ENCODE results near the gene TOLLIP.

Gene TOLLIP

GRCh38 chr11:1272531-1272930 is 36.9 kb downstream of the TOLLIP start:
- ChIA-PET CTCF (no interaction called here), POLR2A (no interaction called here)
- TF ChIP-seq ZNF384 (IDR thresholded peaks at IDR 0.05) (no peak), PKNOX1 (IDR thresholded peaks at IDR 0.05) (no peak), SP1 (IDR thresholded peaks at IDR 0.05) (no peak), CTBP1 (IDR thresholded peaks at IDR 0.05; ENCODE audit: borderline replicate concordance) (no peak)
- no peak for DNase-seq (ENCODE audit: extremely low spot score)

GRCh38 chr11:1271927-1272326 is 37.5 kb downstream of the TOLLIP start:
- ChIA-PET CTCF (no interaction called here), POLR2A (no interaction called here)
- TF ChIP-seq SUZ12 (IDR thresholded peaks at IDR 0.05), result no peak
- TF ChIP-seq HDGF (IDR thresholded peaks at IDR 0.05; ENCODE audit: borderline replicate concordance), result no peak
- no peak for TF ChIP-seq ELF4 (IDR thresholded peaks at IDR 0.05)
- TF ChIP-seq ARNT (IDR thresholded peaks at IDR 0.05), result no peak
- no peak for DNase-seq (ENCODE audit: extremely low spot score)

GRCh38 chr11:1271406-1271805 is 38.0 kb downstream of the TOLLIP start:
- ChIA-PET POLR2A (interaction anchor here (1.6 kb wide), 1 partner anchor 9 kb away, joined by 4 read pairs; no protein-coding TSS in a partner anchor), CTCF (no interaction called here)

GRCh38 chr11:1271002-1271401 is 38.4 kb downstream of the TOLLIP start:
- peak; percentile 28 for DNase-seq (ENCODE audit: extremely low spot score)
- CTCF ChIA-PET, result no interaction called here

More at GRCh38 chr11:1271406-1271805, 38.0 kb downstream of the TOLLIP start:
- no peak for DNase-seq (ENCODE audit: extremely low spot score)
- TF ChIP-seq TARDBP (IDR thresholded peaks at IDR 0.05) (no peak), FOXM1 (IDR thresholded peaks at IDR 0.05; ENCODE audit: borderline replicate concordance) (no peak), ZNF384 (IDR thresholded peaks at IDR 0.05) (no peak), BHLHE40 (IDR thresholded peaks at IDR 0.05; ENCODE audit: borderline replicate concordance) (no peak), FOXK2 (IDR thresholded peaks at IDR 0.05) (no peak), CTBP1 (IDR thresholded peaks at IDR 0.05; ENCODE audit: borderline replicate concordance) (no peak), FOXA1 (IDR thresholded peaks at IDR 0.05) (no peak), ELF4 (IDR thresholded peaks at IDR 0.05) (no peak), PKNOX1 (IDR thresholded peaks at IDR 0.05) (no peak), NFRKB (IDR thresholded peaks at IDR 0.05) (no peak), ARNT (IDR thresholded peaks at IDR 0.05) (no peak), LEF1 (IDR thresholded peaks at IDR 0.05; ENCODE audit: borderline replicate concordance) (no peak), L3MBTL2 (conservative IDR thresholded peaks at IDR 0.05) (no peak)

GRCh38 chr11:1270476-1270875 is 39.0 kb downstream of the TOLLIP start:
- TF ChIP-seq HDGF (IDR thresholded peaks at IDR 0.05; ENCODE audit: borderline replicate concordance), result no peak
- TF ChIP-seq L3MBTL2 (conservative IDR thresholded peaks at IDR 0.05), result no peak
- no peak for TF ChIP-seq LEF1 (IDR thresholded peaks at IDR 0.05; ENCODE audit: borderline replicate concordance)
- TF ChIP-seq TARDBP (IDR thresholded peaks at IDR 0.05), result no peak
- TF ChIP-seq FOXK2 (IDR thresholded peaks at IDR 0.05), result no peak
- no peak for TF ChIP-seq ARNT (IDR thresholded peaks at IDR 0.05)
- no peak for TF ChIP-seq SP1 (IDR thresholded peaks at IDR 0.05)
- no peak for TF ChIP-seq SUZ12 (IDR thresholded peaks at IDR 0.05)
- TF ChIP-seq NFRKB (IDR thresholded peaks at IDR 0.05), result no peak
- TF ChIP-seq CTBP1 (IDR thresholded peaks at IDR 0.05; ENCODE audit: borderline replicate concordance), result no peak
- no peak for TF ChIP-seq ELF4 (IDR thresholded peaks at IDR 0.05)
- TF ChIP-seq ZNF384 (IDR thresholded peaks at IDR 0.05), result no peak
- TF ChIP-seq FOXA1 (IDR thresholded peaks at IDR 0.05), result no peak
- TF ChIP-seq BHLHE40 (IDR thresholded peaks at IDR 0.05; ENCODE audit: borderline replicate concordance), result no peak
- TF ChIP-seq PKNOX1 (IDR thresholded peaks at IDR 0.05), result no peak
- CTCF ChIA-PET, result no interaction called here
- no peak for DNase-seq (ENCODE audit: extremely low spot score)
- POLR2A ChIA-PET, result interaction anchor here (0.6 to 1.6 kb wide), 2 partner anchors 8 to 66 kb away, joined by 3 to 4 read pairs; no protein-coding TSS in a partner anchor

More at GRCh38 chr11:1271002-1271401, 38.4 kb downstream of the TOLLIP start:
- POLR2A ChIA-PET, result interaction anchor here (1.6 kb wide), 1 partner anchor 9 kb away, joined by 4 read pairs; no protein-coding TSS in a partner anchor
- TF ChIP-seq TARDBP (IDR thresholded peaks at IDR 0.05) (no peak), NFRKB (IDR thresholded peaks at IDR 0.05) (no peak), PKNOX1 (IDR thresholded peaks at IDR 0.05) (peak; percentile 36; the same call in 1 of the 2 replicates), L3MBTL2 (conservative IDR thresholded peaks at IDR 0.05) (no peak)

- DNase-seq (ENCODE audit: extremely low spot score), result no peak
- CTCF ChIA-PET, result no interaction called here
- no peak for TF ChIP-seq BHLHE40 (IDR thresholded peaks at IDR 0.05; ENCODE audit: borderline replicate concordance)
- TF ChIP-seq ZNF384 (IDR thresholded peaks at IDR 0.05), result no peak
- TF ChIP-seq FOXA1 (IDR thresholded peaks at IDR 0.05), result no peak
- no peak for TF ChIP-seq FOXK2 (IDR thresholded peaks at IDR 0.05)
- no peak for TF ChIP-seq CTBP1 (IDR thresholded peaks at IDR 0.05; ENCODE audit: borderline replicate concordance)
- TF ChIP-seq HDGF (IDR thresholded peaks at IDR 0.05; ENCODE audit: borderline replicate concordance), result no peak
- TF ChIP-seq ELF4 (IDR thresholded peaks at IDR 0.05), result no peak
- no peak for TF ChIP-seq FOXM1 (IDR thresholded peaks at IDR 0.05; ENCODE audit: borderline replicate concordance)
- no peak for TF ChIP-seq NFRKB (IDR thresholded peaks at IDR 0.05)
- TF ChIP-seq SP1 (IDR thresholded peaks at IDR 0.05), result no peak
- no peak for TF ChIP-seq LEF1 (IDR thresholded peaks at IDR 0.05; ENCODE audit: borderline replicate concordance)
- POLR2A ChIA-PET, result interaction anchor here (0.6 to 1.6 kb wide), 2 partner anchors 8 to 66 kb away, joined by 3 to 4 read pairs; no protein-coding TSS in a partner anchor
Measured at GRCh38 chr11:1269957-1270356, 39.5 kb downstream of the TOLLIP start.
